ENCODE data around the gene MOB3C.

Gene MOB3C

DNA sequence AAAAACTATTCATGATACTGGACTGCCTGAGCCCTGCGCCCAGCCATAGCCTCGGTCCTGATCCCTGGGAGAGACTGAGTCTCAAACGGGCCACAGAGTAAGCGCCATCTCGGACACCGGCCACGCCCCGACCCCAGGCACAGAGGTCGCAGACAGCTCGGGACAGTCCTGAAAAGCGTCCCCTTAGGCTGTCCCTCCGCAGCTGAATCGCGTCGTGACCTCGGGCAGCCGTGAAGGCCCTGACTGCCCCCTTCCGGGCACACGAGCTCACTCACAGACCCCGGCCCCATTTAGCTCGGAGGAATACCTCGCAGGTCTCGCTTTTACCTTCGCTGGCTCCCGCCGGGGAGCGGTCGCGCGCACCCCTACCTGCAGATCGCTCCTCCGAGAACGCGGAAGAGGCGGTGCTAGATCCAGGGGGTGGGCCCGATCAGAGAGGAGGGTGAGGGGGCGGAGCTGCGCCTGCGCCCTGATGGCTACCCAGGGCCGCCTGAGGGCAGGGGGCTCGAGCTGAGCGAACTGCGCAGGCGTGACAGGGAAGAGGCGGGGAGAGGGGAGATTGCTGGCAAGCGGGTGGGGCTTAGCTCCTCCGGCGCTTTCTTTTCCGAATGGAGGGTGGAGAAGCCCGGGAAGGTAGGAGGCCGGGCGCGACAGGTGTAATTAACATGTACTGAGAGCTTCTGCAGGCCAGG is 12.6 kb downstream of the MOB3C start, which contains the start of gene MKNK1:
TSS of gene MKNK1 (minus strand) at position 411 of the 692 bp plus-strand sequence. CDS start 20,941 bp downstream, outside the sequence.
- DNase-seq: peak; percentile 99

DNA sequence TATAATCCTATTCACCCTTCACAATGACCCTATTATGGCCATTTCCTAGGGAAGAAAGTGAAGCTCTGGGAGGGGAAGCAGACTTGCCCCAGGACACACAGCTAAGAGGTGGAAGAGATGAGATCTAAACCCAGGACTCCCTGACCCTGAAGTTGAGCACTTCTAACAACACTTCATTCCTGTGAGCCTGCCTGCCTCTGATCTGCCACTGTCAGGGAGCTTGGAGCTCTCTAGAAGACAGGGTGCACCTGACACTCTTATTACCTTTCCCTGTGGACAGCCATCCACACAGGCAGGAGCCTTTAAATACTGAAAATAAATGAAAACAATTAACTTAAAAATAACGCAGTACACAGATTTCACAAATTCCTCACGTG is 13.1 kb downstream of the MOB3C start:
- DNase-seq: no peak

DNA sequence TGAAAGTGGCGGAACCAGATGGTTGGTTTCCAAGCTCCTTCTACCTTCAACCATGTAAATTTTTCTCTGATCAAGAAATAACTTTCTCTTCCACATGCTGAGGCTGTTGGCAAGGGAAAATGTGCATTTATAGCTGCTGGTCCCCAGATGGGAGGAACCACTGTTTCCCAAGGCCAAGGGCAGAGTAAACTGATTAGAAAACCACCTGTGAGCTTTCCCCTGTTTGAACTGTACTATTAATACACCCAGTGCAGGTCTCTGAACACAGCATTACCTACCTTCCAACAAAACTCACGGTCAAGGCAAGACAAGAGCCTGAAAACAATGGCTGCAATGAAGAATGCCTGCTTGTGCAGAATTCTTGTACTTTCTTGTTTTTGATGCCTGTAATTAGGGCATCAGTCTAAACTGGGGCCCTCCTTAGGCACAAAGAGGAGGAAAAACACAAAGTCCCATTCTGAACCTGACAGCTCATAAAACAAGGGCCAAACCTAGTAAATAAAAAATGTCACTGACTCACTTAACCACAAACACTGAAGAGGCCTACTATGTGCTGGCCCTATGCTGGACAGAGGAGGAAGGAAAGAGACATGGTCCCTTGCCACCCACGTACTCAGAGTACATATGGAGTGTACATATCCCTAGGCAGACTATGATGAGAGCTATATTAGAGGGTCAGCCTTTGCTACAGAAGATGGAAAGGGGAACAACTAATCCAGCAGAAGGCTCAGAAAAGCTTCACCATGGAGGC is 15.2 kb downstream of the MOB3C start:
- DNase-seq: no peak

DNA sequence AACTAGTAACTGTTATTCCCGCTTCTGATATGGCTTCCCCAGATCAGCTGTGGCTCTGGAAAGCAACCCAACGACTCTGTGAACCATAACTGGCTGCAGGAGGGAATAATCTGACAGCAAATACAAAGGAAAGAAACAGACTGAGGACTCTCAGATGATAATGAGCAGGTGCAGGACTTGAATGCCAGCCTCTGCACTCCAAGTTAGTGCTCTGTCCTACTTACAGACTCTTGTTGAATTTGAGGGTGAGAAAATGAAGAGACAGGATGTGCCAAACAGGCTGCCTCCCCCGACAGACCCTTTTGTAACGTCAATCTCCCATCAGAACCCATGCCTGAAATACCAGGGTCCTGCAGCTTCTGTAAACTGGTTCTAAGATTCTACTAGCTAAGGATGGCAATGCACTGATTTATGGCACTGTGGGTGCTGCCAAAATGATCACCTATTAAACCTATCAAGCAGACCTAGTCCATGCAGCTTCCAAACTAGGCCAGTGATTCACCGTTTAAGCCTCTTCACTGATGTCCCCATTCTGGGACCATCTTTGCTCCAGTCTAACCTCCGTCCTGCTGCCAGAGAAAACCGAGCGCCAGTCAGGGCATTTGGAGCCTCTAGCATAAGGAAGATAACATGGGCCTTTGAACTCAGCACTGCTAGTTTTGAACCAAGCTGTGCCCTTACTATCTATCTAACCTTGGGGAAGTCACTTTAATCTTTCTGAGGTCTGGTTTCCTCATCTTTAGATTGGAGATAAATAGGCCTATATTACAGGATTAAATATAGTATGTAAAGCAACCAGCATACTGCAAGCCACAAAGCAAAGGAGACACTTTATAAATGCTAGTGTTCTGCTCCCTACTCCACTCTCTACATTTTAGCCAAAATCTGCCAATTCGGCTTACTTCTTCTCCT is 17.3 kb downstream of the MOB3C start:
- no peak for DNase-seq

DNA sequence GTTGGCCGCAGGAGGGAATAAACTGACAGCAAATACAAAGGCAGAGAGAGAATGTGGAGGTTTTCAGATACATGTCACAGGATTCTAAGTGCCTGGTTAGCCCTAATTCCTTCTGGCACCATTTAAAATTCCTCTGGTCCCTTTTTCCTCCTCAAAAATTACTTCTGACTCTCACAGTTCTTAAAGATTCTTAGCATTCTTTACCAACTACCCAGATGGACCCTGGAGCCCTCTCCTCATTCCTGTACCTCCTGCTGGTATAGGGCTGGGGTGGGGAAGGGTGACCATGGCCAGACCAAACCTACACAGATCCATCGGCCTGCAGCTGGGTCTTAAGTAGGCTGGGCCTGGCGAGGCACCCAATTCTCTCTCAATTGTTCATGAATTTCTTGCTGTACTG is 19.8 kb downstream of the MOB3C start:
- DNase-seq: no peak

DNA sequence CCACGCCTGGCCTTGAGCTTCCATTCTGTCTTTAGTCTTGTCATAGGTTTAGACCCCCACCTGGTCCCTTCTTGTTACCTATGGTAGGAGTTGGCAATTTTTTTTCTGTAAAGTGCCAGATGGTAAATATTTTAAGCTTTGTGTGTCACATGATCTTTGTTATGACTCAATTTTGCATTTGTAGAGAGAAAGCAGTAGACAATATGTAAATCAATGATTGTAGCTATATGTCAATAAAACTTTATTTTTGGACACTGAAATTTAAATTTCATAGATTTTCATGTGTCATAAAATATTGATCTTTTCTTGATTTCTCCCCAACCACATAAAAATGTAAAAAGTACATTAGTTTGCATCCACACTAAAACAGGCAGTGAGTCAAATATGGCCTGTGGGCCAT is 20.6 kb downstream of the MOB3C start:
- no peak for DNase-seq

DNA sequence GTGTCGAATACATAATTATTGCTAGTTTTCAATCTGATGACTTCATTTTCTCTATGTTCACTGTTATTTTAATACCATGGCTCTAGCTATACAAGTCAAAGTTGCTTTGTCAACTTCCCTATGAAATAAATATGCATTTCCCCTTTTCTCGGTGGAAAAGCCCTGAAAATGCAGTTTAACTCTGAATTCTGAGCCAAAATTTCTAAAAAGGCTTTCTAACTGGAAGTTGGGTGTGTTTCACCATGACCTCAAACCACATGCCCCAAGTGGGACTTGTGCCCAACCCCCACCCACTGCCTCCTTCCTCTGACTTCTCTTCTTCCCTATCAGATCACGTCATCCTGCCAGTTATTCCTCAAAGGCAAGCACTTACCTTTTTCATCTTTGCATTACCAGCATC is 21.5 kb downstream of the MOB3C start:
- DNase-seq: no peak

DNA sequence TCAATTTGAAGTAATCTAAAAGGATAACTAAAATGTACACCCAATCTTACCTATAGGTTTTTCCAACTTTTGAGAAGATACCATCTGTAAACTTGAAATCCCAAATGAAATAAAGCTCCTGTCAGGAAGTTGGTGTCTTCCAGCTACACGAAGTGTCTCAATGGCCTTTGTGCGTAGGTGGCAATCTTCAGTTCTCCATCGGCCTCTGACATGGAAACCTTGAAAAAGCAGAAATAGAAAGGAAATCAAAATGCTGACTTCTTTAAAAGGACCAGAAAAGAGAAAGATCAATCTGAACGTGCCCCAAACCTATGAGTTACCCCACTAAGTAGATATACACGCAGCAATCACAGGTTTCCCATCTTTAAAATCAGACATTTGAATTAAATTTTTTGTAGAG is 22.5 kb downstream of the MOB3C start:
- DNase-seq: no peak

DNA sequence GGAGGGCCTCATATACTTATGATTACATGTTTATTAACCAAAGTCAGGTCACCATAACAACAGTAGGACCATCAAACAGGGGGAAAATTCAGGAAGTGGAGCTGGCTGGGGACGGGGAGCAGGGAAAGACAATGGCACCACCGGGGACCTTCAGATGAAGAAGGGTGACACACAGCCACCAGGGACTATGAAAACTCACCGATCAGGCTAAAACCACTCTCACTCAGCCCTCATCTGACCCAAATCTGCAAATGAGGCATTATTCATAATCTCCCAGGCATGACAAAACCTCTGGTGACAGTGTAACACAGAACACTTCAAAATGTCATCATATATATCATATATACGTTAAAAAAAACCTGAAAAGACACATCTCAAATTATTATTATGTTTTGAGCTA is 23.8 kb downstream of the MOB3C start:
- no peak for DNase-seq

DNA sequence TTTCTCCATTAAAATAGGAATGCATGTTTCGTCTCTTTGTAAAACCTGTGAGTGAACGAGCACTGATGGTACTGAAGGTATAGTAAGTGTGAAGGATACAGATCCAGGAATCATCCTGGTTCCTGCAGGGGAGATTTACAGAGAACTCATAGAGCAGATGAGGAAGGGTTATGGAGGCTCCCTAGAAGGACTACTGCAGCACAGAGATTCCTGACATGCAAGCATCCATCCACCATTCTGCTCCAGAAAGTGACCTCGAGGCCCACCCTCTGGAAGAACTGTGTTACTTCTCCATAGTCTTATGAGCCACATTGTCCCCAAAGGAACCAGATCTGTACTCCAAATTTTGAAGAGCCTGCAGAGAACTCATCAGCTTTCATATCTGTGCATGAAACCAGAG is 27.1 kb downstream of the MOB3C start:
- DNase-seq: no peak

DNA sequence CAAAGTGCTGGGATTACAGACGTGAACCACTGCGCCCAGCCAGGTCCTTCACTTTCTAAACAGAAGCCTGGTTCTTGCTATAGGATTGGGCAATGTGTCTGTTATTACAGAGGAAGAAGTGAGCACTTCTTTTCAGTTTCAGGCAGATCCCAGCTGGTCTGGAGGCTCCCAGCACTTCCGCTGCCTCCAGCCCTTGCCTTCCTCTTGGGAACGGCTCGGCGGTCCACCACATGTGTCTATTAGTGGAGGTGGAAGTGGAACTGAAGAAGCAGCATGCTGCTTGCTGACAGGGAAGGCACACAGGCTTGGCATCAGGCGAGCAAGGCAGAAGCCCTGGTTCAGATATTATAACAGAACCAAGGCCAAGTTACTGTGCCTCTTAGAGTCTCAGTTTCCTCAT is 29.5 kb downstream of the MOB3C start:
- DNase-seq: no peak

DNA sequence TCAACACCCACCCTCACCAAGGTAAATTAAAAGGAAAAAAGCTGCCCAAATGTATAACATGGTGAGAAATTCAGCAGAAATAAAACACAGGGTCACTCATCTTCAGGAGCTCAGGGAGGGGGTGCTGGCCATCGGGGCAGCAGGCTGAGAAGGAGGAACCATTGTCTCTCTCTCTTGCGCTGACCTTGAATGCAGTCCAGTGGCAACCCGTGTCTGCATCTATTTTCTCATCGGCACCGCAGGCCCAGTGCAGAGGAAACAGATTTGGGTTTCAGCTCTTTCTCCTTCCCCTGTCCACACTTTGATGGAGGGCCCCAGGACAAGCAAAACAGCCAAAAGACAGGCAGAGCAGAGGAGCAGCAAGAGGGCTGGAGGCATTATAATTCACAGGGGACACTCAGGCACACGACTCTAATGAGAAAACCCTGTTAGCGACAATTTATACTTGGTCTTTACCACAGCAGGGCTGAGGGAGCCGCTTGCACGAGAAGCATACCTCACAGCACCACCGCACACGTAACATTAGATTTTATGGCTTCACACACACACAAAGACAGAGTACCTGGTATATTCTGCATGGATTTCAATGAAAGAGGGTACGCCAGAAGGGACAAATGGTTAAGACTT is 31.2 kb downstream of the MOB3C start:
- no peak for DNase-seq

DNA sequence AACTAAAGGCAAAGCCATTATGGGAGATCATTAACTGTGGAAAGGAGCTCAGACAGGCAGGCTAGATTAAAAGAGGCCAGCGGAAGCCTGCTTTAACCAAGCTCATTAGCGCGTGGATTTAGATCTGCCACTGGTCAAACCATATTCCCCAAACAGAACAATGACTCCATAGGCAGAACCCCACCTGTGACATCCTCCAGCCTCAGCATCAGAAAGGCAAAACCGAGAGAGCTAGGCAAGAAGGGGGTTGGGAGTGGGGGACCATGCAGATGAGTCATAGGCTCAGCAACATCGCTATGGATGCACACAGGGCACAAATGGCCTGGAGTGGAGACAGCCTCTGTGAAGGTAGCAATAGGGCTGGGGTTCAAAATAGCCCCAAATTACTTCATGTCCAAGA is 33.1 kb downstream of the MOB3C start:
- no peak for DNase-seq

DNA sequence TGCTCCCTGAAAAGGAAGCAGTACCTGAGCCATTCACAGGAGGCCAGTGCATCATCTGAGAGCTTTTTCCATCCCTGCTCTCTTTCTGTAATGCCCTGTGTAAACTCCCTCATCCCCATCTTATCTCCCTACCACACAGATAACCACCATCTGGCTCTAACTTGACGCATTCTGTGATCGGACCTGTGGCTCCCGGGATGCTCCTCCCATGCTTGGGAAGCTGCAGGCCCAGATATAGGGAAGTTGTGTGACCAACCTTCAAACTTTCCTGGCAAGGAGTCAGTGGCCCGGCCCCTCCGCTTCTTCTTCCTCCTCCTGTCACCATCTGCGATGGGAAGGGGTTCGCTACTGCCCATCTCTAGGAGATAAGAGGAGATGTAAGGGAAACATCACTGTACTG is 33.6 kb downstream of the MOB3C start:
- no peak for DNase-seq

DNA sequence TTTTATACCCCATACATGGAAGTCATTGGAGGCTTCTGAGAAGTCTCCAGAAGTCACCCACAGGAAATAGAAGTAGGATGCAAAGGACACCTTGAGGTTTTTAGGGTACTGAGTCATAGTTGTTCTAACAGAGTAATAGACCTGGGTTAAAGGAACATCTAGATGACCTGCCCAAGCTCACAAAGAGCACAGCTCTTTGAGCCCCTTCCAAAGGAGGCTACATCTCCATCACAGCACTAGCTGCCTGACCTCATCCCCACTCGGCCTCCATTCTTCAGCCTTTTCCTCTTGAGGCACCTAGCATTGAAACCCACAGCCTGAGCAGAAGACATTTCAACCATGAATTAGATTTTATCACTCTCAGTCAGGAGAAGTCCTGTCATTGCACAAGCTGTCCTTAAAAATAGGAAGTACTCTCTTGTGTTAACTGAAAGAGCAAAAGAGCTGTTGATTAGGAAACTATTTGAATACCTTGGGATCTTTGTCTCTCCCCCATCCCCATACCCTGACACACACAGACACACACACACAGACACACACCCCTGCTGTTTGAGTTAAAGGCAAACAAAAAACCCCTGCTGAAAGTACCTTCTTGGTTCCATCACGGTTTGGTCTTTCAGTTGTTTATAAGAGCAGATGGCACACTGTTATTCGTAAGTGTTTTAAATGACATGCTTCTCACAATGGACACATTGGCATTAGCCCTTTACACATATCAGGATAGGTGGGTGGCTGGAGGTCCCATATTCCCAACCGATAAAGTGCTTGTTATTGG is 34.7 kb downstream of the MOB3C start:
- no peak for DNase-seq

DNA sequence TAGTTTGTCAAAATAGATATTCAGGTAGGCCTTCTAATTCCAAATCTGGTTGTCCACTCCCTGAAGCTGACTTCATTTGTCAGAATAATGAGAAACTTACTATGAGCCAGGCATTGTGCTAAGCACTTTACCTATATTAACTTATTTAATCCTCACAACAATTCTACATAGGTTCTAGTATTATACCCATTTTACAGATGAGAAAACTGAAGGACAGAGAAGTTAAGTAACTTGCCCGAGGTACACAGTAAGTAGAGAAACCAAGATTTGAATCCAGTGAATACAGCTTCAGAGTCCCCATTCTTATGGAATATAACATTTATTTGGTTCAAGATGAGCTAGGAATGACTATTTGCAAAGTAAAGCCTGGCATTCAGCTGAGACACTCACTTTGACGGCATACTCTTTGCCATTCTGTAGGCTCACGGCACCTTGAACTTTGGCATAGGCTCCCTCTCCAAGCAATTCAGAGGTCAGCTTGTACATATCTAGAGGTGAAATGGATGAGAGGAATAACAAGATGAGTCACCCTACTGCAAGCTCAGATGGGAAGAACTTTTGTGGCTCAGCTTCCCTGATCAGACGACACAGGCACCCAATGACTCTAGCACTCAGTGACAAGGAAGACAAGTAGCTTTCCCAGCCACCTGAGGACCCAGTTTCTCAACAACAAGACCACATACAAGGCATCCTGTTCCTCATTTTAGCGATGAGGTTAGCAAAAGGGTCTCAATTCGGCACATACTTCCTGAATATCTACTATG is 36.3 kb downstream of the MOB3C start:
- no peak for DNase-seq

DNA sequence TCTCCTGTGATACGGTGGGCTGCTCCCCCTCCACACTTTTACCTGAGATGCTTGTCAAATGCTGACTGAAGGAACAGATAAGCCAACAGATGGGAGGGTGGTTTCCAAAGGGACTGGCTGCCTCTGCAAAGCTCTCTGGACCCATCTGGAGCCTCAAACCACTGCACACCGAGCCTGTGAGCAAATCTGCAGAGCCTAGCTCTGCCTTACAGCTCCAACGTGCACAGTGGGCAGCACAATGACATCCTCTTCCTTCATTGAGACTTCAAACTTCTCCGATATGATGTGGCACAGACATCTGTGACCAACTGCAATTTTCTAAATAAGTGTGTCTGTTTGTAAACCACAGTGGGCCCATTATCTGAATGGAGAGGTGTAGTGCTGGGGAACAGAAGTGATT is 38.9 kb downstream of the MOB3C start:
- no peak for DNase-seq

DNA sequence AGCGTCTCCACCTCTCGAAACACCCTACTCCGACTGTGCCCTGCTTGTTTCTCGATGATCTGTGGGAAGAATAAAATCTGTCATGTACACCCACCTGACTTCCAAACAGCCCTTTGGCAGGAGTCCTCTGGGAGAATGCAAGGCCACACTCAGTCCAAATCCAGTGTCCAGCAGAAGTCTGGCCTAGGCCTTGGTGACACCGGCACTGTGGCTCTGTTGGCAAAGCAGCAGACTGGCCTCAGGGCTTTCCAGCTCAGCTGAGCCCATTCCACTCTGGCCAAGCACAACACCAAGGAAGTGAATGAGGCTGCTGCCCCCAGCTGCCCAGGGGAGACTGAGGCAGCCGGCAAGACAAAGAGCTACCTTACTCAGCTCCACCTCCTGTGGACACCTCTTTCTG is 40.0 kb downstream of the MOB3C start:
- DNase-seq: no peak

DNA sequence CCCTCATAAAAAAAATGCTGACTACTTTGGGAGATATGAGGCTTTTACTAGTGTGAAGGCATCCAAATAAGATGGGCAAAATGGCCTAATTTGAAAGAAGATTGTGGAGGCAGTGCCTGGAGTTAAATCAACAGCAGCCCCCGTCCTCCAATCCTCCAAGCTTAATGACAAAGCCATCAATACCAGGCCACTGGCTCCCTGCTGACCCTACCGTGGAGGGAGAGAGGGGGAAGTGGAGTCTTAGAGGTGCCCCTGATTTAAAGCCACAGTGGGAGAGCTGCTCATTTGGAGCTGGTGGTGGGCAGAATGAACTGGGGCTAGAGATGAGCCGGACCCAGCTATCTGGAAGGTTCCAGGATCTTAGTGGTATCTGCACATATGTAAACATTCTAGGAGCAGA is 40.8 kb downstream of the MOB3C start:
- no peak for DNase-seq

DNA sequence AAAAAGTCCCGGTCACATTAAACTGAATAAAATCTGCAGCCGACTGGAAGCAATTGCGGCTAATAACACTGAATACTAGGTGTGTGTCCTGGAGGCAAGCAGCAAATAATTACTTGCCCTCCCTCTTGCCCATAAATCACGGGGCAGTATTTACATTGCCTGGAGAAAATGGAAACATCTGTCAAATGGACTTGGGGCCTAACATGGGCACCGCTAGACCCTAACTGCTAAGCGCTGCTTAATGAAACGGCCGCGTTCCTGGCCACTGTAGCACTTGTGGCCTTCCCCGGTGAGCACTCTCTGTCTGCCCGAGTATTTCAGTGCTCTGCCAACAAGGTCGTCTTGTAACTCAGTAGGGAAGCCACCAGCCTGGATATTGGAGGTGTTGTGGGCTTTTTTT is 41.3 kb downstream of the MOB3C start:
- no peak for DNase-seq

DNA sequence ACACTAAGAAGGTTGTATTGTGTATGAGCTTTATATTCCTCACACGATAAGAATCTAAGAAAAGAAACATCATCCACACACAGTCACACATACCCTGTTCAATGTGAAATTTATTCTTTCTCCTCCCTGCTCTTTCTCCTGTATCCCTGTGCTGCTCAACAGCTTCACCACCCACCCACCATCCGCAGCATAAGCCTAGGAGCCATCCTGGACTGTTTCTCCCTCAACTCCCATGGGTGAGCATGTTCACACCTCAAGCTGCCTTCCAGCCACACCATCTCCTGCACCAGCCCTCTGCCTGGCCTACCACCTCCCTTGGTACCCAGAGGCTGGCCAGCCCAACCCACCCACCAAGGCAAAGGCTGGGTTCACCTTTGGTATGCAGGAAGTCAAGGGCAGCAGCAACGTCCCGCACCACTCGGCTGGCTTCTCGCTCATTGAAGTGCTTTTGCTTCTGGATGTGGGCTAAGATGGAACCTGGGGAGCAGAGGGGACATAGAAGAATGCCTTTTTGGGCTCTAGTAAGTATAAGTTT is 44.9 kb downstream of the MOB3C start:
- no peak for DNase-seq
